Measurements from ENCODE around the gene CHD9. TPM values are rescaled to one million over a fixed set of nuclear protein-coding genes. Genes with fewer than 3 reads are reported as not detected.

CHD9 gene
- total RNA-seq, 1 experiment from 2014 or later = 25.4 TPM

GRCh38 chr16:53291757-53292392, 237.1 kb downstream of the CHD9 start:
- Histone ChIP-seq H3K9me3 (ENCODE audit: control insufficient read depth, insufficient read depth, low read depth, low read length) (no peaks in the 10 kb centered on the region), H3K4me1 (ENCODE audit: control insufficient read depth, insufficient read depth, low read length) (no peaks in the 10 kb centered on the region), H3K4me3 (ENCODE audit: low read depth in 2 of 2, low read length in 2 of 2) (no peak overlapping the region), H3K36me3 (ENCODE audit: control insufficient read depth, insufficient read depth, low read length) (peaks cover 21% of the 10 kb centered on the region), H3K27me3 (ENCODE audit: control insufficient read depth, insufficient read depth, low read length) (no peaks in the 10 kb centered on the region), H3K27ac (ENCODE audit: low read length) (no peak overlapping the region)
- in situ Hi-C loops (cut with HindIII; ENCODE audit: low pct_unique_long_range_greater_than_20kb, low sequenced_read_pairs) = no loop called here
- POLR2A ChIA-PET = no interaction called here
- TF ChIP-seq SIN3A (IDR thresholded peaks at IDR 0.05; ENCODE audit: borderline replicate concordance, insufficient read depth, low read depth, low read length) (no peak), TCF7L2 (IDR thresholded peaks at IDR 0.05; ENCODE audit: low read depth, low read length) (no peak), POLR2AphosphoS5 (IDR thresholded peaks at IDR 0.05; ENCODE audit: low read depth, low read length) (no peak)
- TF ChIP-seq, protein P1, sequence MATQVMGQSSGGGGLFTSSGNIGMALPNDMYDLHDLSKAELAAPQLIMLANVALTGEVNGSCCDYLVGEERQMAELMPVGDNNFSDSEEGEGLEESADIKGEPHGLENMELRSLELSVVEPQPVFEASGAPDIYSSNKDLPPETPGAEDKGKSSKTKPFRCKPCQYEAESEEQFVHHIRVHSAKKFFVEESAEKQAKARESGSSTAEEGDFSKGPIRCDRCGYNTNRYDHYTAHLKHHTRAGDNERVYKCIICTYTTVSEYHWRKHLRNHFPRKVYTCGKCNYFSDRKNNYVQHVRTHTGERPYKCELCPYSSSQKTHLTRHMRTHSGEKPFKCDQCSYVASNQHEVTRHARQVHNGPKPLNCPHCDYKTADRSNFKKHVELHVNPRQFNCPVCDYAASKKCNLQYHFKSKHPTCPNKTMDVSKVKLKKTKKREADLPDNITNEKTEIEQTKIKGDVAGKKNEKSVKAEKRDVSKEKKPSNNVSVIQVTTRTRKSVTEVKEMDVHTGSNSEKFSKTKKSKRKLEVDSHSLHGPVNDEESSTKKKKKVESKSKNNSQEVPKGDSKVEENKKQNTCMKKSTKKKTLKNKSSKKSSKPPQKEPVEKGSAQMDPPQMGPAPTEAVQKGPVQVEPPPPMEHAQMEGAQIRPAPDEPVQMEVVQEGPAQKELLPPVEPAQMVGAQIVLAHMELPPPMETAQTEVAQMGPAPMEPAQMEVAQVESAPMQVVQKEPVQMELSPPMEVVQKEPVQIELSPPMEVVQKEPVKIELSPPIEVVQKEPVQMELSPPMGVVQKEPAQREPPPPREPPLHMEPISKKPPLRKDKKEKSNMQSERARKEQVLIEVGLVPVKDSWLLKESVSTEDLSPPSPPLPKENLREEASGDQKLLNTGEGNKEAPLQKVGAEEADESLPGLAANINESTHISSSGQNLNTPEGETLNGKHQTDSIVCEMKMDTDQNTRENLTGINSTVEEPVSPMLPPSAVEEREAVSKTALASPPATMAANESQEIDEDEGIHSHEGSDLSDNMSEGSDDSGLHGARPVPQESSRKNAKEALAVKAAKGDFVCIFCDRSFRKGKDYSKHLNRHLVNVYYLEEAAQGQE (IDR thresholded peaks at IDR 0.05; ENCODE audit: insufficient read depth in 1 of 2, low read depth in 2 of 2, low read length in 1 of 2) = no peak
- TF ChIP-seq, protein P2, sequence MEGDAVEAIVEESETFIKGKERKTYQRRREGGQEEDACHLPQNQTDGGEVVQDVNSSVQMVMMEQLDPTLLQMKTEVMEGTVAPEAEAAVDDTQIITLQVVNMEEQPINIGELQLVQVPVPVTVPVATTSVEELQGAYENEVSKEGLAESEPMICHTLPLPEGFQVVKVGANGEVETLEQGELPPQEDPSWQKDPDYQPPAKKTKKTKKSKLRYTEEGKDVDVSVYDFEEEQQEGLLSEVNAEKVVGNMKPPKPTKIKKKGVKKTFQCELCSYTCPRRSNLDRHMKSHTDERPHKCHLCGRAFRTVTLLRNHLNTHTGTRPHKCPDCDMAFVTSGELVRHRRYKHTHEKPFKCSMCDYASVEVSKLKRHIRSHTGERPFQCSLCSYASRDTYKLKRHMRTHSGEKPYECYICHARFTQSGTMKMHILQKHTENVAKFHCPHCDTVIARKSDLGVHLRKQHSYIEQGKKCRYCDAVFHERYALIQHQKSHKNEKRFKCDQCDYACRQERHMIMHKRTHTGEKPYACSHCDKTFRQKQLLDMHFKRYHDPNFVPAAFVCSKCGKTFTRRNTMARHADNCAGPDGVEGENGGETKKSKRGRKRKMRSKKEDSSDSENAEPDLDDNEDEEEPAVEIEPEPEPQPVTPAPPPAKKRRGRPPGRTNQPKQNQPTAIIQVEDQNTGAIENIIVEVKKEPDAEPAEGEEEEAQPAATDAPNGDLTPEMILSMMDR (IDR thresholded peaks at IDR 0.05) = no peak
- ATAC-seq (no peak), DNase-seq (ENCODE audit: low read depth, low spot score) (no peak)
- CTCF ChIA-PET = no interaction called here
- intact Hi-C loops (cut with micrococcal nuclease; ENCODE audit: unreplicated experiment) = no loop called here
- no TSS peak for BruUV-seq (replicated peaks)

DNA sequence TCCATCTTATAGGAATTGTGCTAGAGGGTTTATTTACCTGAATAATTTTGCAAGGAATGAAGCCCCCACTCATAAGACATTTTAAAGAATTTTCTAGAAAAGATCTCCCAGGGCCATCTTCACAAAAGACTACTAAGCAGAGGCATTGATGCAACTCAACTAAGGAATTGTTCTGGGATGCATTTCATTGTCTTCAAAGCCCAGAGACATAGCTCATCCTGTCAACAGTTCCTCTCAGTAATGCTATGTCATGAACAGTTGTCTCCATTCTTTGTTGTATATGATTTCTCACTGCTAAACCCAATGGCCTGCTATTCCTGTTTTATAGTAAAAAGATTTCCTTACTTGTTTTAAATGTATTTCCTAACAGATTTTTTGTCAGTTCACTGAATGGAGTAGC, 242.7 kb downstream of the CHD9 start:
- in situ Hi-C loops (cut with HindIII; ENCODE audit: low pct_unique_long_range_greater_than_20kb, low sequenced_read_pairs) (no loop called here), intact Hi-C loops (cut with micrococcal nuclease; ENCODE audit: unreplicated experiment) (no loop called here)
- POLR2A ChIA-PET = no interaction called here
- no peaks in the 10 kb centered on the region for H3K4me1 ChIP-seq (ENCODE audit: control insufficient read depth, insufficient read depth, low read length)
- DNase-seq (ENCODE audit: low read depth, low spot score) (no peak), ATAC-seq (no peak)
- H3K27me3 ChIP-seq (ENCODE audit: control insufficient read depth, insufficient read depth, low read length) = no peaks in the 10 kb centered on the region
- CTCF ChIA-PET = no interaction called here
- peaks cover 3% of the 10 kb centered on the region for H3K36me3 ChIP-seq (ENCODE audit: control insufficient read depth, insufficient read depth, low read length)
- no TSS peak for BruUV-seq (replicated peaks)
- H3K4me3 ChIP-seq (ENCODE audit: low read depth in 2 of 2, low read length in 2 of 2) = no peak overlapping the region
- no peaks in the 10 kb centered on the region for H3K9me3 ChIP-seq (ENCODE audit: control insufficient read depth, insufficient read depth, low read depth, low read length)
- no peak overlapping the region for H3K27ac ChIP-seq (ENCODE audit: low read length)
- no peak for TF ChIP-seq POLR2AphosphoS5 (IDR thresholded peaks at IDR 0.05; ENCODE audit: low read depth, low read length)
- no peak for TF ChIP-seq TCF7L2 (IDR thresholded peaks at IDR 0.05; ENCODE audit: low read depth, low read length)
- TF ChIP-seq, protein P2 (IDR thresholded peaks at IDR 0.05) = no peak
- TF ChIP-seq, protein P1 (IDR thresholded peaks at IDR 0.05; ENCODE audit: insufficient read depth in 1 of 2, low read depth in 2 of 2, low read length in 1 of 2) = no peak
- TF ChIP-seq SIN3A (IDR thresholded peaks at IDR 0.05; ENCODE audit: borderline replicate concordance, insufficient read depth, low read depth, low read length) = no peak
